Medulla oblongata (tissue), 1 donor: ENCODE measurements around the gene RPN2.
A peak's percentile ranks its signal among the peaks of the same experiment; 100 is the strongest.

Experiments used
- DNase-seq: peaks from one replicate; pipeline ENCODE4 v3.0.0-alpha.2; 2015; ENCODE audit errors: extremely low spot score

RPN2 gene

GRCh38 chr20:37266940-37267666 lies 88.0 kb downstream of the RPN2 start:
- no peak for DNase-seq

- peak; percentile 77 for DNase-seq
Measured at GRCh38 chr20:37267667-37268313, 88.7 kb downstream of the RPN2 start.

GRCh38 chr20:37270576-37271420 lies 91.7 kb downstream of the RPN2 start:
- peak; percentile 69 for DNase-seq

DNA sequence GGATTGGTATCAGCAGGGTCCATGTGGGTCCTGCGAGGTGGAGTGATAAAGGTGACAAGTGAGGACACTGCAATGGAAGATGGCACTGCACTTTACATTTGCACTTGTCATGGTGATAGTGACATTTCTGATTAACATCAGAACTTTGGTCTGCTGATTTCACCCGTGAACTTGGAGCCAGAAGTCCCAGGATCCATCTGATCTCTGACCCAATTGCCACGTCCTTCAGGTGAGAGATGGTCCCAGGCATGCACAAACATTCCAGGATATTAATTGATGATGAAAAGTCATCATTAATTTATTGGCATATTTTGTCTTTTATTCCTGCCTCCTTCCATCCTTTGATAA lies 92.3 kb downstream of the RPN2 start:
- no peak for DNase-seq

DNA sequence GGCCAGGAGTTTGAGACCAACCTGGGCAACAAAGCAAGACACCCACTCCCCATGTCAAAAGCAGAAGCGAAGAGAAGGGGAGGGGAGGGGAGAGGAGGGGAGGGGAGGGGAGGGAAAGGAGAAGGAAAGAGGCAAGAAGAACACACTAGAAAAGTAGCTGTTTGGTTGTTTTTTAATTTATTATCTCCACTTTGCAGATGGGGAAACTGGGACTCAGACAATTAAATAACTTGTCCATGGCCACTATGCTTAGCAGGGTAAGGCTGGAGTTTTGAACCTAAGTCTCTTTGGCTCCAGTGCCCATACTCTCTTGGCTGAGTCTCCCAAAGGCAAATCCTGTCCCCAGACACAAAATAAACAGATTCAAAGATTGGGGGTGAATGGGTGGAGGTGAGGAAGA lies 94.9 kb downstream of the RPN2 start:
- DNase-seq: no peak

- peak; percentile 70 for DNase-seq
Measured at GRCh38 chr20:37274851-37275524, 95.9 kb downstream of the RPN2 start.

- DNase-seq: peak; percentile 73
Measured at GRCh38 chr20:37276494-37277252, 97.5 kb downstream of the RPN2 start.

- DNase-seq: no peak
Measured at GRCh38 chr20:37277253-37277593, 98.1 kb downstream of the RPN2 start.

GRCh38 chr20:37278966-37279590 lies 99.9 kb downstream of the RPN2 start:
- no peak for DNase-seq

DNA sequence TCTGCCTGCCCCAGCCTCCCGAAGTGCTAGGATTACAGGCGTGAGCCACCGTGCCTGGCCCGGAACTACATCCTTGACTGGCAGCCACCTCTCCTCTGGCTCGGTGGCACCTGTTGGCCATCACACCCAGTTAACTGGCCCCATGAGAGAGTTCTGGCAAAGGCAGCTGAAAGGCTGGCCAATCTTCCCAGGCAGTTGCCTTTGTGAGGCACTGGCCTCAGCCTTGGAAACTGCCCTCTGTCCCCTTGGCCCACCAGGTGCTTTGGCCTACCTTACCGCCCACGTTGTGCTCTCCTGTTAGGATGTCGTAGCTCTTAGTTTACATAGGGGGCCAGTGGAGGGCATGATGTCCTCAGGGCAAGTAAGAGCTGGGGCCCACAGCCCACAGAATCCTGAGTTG lies 100.7 kb downstream of the RPN2 start:
- no peak for DNase-seq

DNA sequence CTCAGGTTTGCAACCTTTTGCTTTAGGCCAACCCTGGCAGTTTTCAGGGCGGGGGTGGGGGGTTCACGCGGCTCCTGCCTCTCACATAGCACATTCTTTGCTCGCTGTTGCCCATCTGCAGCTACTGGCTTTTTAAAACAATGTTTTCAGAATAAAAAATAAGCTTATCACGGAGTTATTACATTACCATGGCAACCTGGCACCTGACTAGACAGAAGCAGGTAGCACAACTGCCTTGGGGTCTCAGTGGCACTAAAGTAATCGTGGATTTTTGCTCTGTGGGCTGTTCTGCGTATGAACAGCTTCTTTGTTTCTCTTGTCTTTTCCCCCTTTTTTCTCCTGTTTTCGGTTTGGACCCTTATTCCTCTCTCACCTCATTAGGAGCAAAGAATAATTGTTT lies 101.3 kb downstream of the RPN2 start:
- DNase-seq: no peak

DNA sequence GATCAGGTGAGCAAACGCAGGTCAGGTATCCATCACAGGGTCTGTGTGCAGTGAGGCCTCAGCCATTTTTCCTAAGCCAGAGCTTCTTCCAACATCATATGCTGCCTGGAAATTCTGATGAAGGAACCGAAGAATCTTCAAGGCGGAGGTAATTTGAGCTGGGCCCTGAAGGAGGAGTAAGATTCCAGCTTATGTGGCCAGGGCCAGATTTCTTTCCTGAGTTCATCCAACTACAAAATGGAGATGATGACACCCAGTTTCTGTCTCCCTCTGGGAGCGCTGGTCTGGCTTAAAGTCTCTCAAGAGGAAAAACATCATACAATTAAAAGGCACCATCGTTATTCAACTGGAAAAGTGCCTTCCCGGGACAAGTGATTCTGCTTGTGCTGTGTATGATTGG lies 103.4 kb downstream of the RPN2 start:
- no peak for DNase-seq

- DNase-seq: no peak
Measured at GRCh38 chr20:37283530-37284195, 104.5 kb downstream of the RPN2 start.

DNA sequence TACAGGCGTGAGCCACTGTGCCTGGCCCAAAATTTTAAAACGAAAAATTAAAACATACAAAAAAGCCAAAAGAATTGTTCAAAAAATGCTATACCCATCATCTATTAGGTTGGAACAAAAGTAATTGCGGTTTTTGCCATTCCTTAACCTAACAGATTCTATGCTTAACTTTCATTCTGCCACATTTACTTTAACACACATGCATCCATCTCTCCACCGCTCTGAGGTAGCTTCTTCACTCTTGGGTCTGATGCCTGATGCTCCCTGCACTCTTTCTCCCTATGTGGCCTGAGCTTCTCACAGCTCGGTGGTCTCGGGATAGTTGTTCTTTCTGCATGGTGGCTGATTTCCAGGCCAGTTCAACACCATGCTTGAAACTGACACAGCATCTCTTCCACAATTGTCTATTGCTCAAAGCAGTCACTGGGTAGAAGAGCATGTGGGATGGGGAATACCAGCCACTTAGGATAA lies 105.6 kb downstream of the RPN2 start:
- no peak for DNase-seq

DNA sequence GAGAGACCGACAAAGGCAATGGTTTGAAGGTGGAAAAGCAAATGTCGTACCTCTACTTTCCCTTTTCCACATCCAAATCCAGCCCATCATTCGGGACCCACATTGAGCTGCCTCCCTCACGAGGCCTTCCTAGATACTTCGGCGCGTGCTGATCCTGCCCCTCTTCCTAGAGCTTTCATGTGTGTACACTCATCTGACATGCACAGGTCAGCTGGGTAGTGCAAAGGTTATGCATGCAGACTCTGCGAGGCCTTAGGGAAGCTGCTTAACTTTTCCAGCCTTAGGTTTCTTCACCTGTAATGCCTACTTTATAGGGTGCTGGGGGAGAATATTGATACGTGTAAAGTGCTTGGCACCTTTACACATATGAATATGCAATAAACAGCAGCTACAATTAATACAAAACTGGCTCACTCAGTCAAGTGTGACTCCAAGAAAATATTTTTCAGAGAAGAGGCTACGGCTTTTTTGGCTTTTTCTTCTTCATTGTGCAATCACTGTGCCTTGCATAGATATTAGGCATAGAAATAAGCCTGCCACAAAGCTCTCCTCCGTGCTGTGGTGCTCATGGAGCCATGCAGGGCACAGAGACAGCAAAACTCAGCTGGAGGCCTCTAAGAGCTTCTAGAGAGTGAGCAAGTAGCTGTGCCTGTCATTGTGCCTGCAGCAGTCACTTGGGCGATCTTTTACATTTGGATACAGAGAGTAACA lies 106.7 kb downstream of the RPN2 start:
- DNase-seq: no peak

DNA sequence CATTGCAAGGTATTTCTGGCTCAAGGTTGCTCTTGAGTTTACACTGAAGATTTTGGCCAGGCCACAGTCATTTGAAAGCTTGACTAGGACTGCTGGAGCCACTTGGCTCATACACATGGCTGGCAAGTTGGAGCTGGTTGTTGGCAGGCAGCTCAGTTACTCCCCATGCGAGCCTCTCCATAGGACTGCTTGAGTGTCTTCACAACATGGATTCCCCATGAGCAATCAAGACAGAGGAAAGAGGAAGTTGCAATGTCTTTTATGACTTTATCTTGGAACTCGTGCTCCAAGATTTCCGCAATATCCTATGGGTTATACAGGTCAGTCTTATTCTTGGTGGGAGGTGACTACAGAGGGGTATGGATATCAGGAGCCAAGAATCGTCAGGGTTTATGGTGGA lies 109.0 kb downstream of the RPN2 start:
- peak; percentile 40 for DNase-seq

GRCh38 chr20:37290158-37290810 lies 111.2 kb downstream of the RPN2 start:
- no peak for DNase-seq
